NCI-H446 treated with DMSO at 0.1 percent for 48 hours (cell line): Measurements from ENCODE around the gene ZNF280B.
"Not testable (repeated sequence)": the region's sequence is repeated elsewhere in the genome, so short reads cannot be mapped to it uniquely, and the experiment has no call there.

Source experiments
- DNase-seq: peaks from one replicate; lab custom pipeline; 2025; lab: John Stamatoyannopoulos, UW

Gene ZNF280B

GRCh38 chr22:22507743-22508273, 734 bp downstream of the ZNF280B start:
- DNase-seq = no peak

- no peak for DNase-seq
These were observed 1.8 kb downstream of the ZNF280B start for GRCh38 chr22:22506736-22507135.

GRCh38 chr22:22498267-22498666, 10.3 kb downstream of the ZNF280B start:
- no peak for DNase-seq

- DNase-seq = not testable (repeated sequence)
These were observed 17.0 kb downstream of the ZNF280B start for GRCh38 chr22:22491589-22491988.

GRCh38 chr22:22488736-22489135, 19.8 kb downstream of the ZNF280B start:
- DNase-seq = no peak

GRCh38 chr22:22487869-22488597, 20.5 kb downstream of the ZNF280B start:
- DNase-seq = no peak

GRCh38 chr22:22487059-22487458, 21.5 kb downstream of the ZNF280B start:
- DNase-seq = no peak

- DNase-seq = no peak
These were observed 22.2 kb downstream of the ZNF280B start for GRCh38 chr22:22486132-22486899.

- DNase-seq = no peak
These were observed 23.0 kb downstream of the ZNF280B start for GRCh38 chr22:22485524-22485923.

- DNase-seq = no peak
These were observed 24.5 kb downstream of the ZNF280B start for GRCh38 chr22:22484023-22484422.

GRCh38 chr22:22480940-22481339, 27.6 kb downstream of the ZNF280B start:
- DNase-seq = no peak

- DNase-seq = no peak
These were observed 28.5 kb downstream of the ZNF280B start for GRCh38 chr22:22479999-22480532.

GRCh38 chr22:22479116-22479515, 29.4 kb downstream of the ZNF280B start:
- DNase-seq = no peak

GRCh38 chr22:22478470-22478869, 30.1 kb downstream of the ZNF280B start:
- no peak for DNase-seq

GRCh38 chr22:22474733-22475132, 33.8 kb downstream of the ZNF280B start:
- no peak for DNase-seq

GRCh38 chr22:22471104-22471503, 37.4 kb downstream of the ZNF280B start:
- not testable (repeated sequence) for DNase-seq

GRCh38 chr22:22469527-22469926, 39.0 kb downstream of the ZNF280B start:
- no peak for DNase-seq

- not testable (repeated sequence) for DNase-seq
These were observed 39.6 kb downstream of the ZNF280B start for GRCh38 chr22:22468794-22469469.

- DNase-seq = no peak
These were observed 41.4 kb downstream of the ZNF280B start for GRCh38 chr22:22467112-22467511.

GRCh38 chr22:22465782-22466181, 42.8 kb downstream of the ZNF280B start:
- no peak for DNase-seq

- DNase-seq = no peak
These were observed 43.4 kb downstream of the ZNF280B start for GRCh38 chr22:22465094-22465602.

GRCh38 chr22:22464541-22465054, 43.9 kb downstream of the ZNF280B start:
- no peak for DNase-seq
